ENCODE data around the gene PPP1R37.

The PPP1R37 gene

DNA sequence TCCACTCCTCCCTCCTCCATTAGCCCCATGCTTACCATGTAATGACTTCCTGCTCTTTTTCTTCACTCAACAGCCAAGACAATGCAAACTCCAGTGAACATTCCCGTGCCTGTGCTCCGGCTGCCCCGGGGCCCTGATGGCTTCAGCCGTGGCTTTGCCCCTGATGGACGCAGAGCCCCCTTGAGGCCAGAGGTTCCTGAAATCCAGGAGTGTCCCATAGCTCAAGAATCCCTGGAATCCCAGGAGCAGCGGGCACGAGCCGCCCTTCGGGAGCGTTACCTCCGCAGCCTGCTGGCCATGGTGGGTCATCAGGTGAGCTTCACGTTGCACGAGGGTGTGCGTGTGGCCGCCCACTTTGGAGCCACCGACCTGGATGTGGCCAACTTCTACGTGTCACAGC lies 2.9 kb upstream of the PPP1R37 start:
- H3K4me2 ChIP-seq (ENCODE audit: low read length), result no peak overlapping the region
- H3K4me3 ChIP-seq (ENCODE audit: low read length), result no peak overlapping the region
- H3K9ac ChIP-seq (ENCODE audit: low read depth, low read length), result no peak overlapping the region
- no peaks in the 10 kb centered on the region for H3K9me3 ChIP-seq (replicated peaks; ENCODE audit: low read length)
- peaks cover 20% of the 10 kb centered on the region for H3K4me1 ChIP-seq (ENCODE audit: control insufficient read depth, insufficient read depth, low read length)
- H3K36me3 ChIP-seq (ENCODE audit: insufficient read depth, low read length), result peaks cover 14% of the 10 kb centered on the region
- no peaks in the 10 kb centered on the region for H3K27me3 ChIP-seq (ENCODE audit: control insufficient read depth, insufficient read depth, low read length)

DNA sequence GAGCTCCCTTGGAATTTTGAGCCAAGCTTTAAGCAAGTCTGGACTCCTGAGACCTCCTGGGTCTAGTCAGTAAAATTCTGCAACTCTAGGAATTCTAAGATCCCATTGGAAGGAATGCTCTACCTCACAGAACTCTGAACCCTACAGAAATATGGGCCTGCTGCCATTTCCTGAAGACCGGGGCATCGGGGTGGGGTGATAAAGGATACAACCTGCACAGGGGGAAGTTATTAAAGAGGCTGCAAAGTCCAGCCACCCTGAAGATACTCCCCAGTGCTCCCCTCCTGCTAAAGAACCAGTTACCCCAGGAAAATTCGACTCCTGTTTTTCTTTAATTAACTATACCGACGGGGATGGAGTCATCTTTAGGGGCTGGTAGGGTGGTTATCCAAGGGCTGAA lies 2.4 kb upstream of the PPP1R37 start:
- H3K27me3 ChIP-seq (ENCODE audit: control insufficient read depth, insufficient read depth, low read length), result no peaks in the 10 kb centered on the region
- H3K9ac ChIP-seq (ENCODE audit: low read depth, low read length), result peak overlapping the region; percentile 61
- peak overlapping the region; percentile 63 for H3K4me3 ChIP-seq (ENCODE audit: low read length)
- peaks cover 20% of the 10 kb centered on the region for H3K4me1 ChIP-seq (ENCODE audit: control insufficient read depth, insufficient read depth, low read length)
- peak overlapping the region; percentile 93 for H3K4me2 ChIP-seq (ENCODE audit: low read length)
- H3K9me3 ChIP-seq (replicated peaks; ENCODE audit: low read length), result no peaks in the 10 kb centered on the region
- peaks cover 14% of the 10 kb centered on the region for H3K36me3 ChIP-seq (ENCODE audit: insufficient read depth, low read length)

DNA sequence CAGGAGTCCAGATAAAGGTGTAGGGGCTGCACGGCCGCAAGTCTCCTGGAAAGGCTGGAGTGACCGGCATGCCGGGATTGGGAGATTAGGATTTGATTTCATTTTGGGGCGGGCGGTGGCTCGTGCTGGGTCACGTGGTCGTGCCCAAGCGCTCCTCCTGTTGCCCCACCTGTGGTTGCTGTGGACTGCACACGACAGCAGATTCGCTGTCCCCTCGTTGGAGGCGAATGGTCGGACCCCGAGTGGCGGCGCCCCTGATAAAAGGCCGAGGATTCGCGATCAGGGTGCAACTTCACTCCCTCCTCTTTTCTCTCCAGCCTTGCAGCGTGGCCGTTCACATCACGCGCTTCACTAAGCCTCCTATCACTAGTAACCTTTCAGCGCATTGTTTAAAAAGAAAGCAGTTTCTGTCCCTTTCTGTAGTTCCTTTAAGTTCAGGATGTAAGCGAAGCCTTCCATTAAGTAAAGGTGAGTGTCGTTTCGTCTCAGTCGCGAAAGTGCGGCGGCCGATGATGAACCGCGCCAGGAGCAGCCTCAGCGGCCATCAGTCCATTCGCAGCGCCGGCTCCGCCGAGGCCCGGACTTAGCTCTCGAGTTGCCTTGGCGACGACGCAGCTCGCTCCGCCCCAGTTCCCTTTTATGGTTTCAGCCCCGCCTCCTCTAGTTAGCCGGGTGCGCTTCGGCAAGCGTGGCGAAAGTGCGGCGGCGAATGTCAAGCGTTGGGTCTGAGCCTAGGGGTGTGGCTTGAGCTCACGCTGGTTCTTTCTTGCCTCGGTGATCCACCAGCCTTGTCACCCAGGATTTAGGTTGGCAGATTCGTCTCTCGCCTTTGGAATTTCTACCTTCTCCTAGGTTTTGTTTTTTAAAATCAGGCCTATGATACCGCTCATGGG lies 1.7 kb upstream of the PPP1R37 start:
- Histone ChIP-seq H3K9ac (ENCODE audit: low read depth, low read length) (peak overlapping the region; percentile 97), H3K9me3 (replicated peaks; ENCODE audit: low read length) (no peaks in the 10 kb centered on the region), H3K4me2 (ENCODE audit: low read length) (peak overlapping the region; percentile 93), H3K36me3 (ENCODE audit: insufficient read depth, low read length) (peaks cover 14% of the 10 kb centered on the region), H3K27me3 (ENCODE audit: control insufficient read depth, insufficient read depth, low read length) (no peaks in the 10 kb centered on the region), H3K4me1 (ENCODE audit: control insufficient read depth, insufficient read depth, low read length) (peaks cover 25% of the 10 kb centered on the region), H3K4me3 (ENCODE audit: low read length) (peak overlapping the region; percentile 86)

DNA sequence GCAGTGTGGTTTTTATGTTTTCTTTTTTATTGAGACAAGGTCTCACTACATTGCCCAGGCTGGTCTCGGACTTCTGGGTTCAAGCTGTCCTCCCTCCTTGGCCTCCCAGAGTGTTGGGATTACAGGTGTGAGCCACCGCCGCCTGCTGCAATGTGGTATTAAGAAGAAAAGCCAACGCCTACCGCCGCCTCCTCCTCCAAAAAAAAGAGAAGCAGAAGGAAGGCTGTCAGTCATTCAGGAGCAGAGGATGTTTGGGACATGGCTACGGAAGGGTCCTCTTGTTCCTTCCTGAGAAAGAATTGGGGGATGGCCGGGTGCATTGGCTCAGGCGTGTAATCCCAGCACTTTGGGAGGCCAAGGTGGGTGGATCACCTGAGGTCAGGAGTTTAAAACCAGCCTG lies 1.2 kb downstream of the PPP1R37 start:
- Histone ChIP-seq H3K27me3 (ENCODE audit: control insufficient read depth, insufficient read depth, low read length) (no peaks in the 10 kb centered on the region), H3K4me2 (ENCODE audit: low read length) (peak overlapping the region; percentile 93), H3K9me3 (replicated peaks; ENCODE audit: low read length) (no peaks in the 10 kb centered on the region), H3K9ac (ENCODE audit: low read depth, low read length) (peak overlapping the region; percentile 97), H3K4me1 (ENCODE audit: control insufficient read depth, insufficient read depth, low read length) (peaks cover 44% of the 10 kb centered on the region), H3K36me3 (ENCODE audit: insufficient read depth, low read length) (peaks cover 10% of the 10 kb centered on the region), H3K4me3 (ENCODE audit: low read length) (peak overlapping the region; percentile 86)

DNA sequence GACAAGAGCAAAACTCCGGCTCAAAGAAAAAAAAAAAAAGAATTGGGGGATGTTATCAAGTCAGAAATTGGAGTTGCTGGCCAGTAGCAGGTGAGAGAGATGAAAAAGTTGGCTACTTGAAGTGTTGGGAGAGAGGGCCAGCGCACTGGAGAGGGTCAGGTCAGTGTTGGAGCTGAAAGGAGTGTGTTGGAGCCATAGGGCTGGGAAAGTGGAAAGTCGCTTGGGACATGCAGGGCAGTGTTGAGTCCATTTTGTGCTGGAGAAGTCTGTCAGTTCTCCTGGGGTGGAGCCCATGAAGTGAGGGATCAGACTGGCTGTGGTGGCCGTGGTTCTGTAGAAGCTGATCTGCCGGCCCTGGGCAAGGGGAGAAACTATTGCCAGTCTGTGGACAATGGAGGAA lies 1.7 kb downstream of the PPP1R37 start:
- H3K4me1 ChIP-seq (ENCODE audit: control insufficient read depth, insufficient read depth, low read length), result peaks cover 50% of the 10 kb centered on the region
- peaks cover 10% of the 10 kb centered on the region for H3K36me3 ChIP-seq (ENCODE audit: insufficient read depth, low read length)
- peak overlapping the region; percentile 97 for H3K9ac ChIP-seq (ENCODE audit: low read depth, low read length)
- no peaks in the 10 kb centered on the region for H3K27me3 ChIP-seq (ENCODE audit: control insufficient read depth, insufficient read depth, low read length)
- peak overlapping the region; percentile 93 for H3K4me2 ChIP-seq (ENCODE audit: low read length)
- no peaks in the 10 kb centered on the region for H3K9me3 ChIP-seq (replicated peaks; ENCODE audit: low read length)
- H3K4me3 ChIP-seq (ENCODE audit: low read length), result peak overlapping the region; percentile 86

DNA sequence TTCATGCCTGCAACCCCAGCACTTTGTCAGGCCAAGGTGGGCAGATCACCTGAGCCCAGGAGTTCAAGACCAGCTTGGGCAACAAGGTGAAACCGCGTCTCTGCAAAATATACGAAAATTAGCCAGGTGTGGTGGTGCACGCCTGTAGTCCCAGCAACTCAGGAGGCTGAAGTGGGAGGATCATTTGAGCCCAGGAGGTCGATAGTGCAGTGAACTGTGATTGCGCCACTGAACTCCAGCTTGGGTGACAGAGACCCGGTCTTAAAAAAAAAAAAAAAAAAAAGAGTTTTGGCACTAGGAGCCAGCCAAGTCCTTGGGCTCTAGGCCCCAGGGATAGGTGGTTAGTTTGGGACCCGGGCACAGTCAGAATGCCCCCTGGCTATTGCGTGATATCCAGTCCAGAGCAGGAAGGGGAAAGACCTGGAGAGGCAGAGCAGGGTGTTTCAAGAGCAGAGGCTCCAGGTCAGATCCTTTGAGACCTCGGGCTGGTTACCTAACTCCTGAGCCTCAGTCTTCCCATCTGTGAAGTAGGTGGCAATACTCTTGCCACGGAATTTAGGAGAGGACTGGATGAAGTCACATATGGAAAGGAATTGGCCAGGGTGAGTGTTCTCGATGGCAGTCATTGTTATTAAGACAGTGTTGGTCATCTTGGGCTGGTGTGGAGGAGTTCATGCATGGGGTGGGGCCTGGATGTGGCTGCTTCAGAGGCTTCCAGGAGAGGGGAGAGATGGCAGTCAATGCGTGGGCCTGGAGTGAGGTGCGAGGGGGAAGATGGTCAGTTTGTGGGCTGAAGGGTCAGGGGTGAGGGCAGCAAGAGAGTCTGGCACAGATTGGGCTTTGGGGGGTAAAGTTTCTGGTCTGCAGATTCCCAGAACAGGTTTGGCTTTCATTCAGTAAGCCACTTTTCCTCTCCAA lies 2.8 kb downstream of the PPP1R37 start:
- Histone ChIP-seq H3K36me3 (ENCODE audit: insufficient read depth, low read length) (peaks cover 5% of the 10 kb centered on the region), H3K27me3 (ENCODE audit: control insufficient read depth, insufficient read depth, low read length) (no peaks in the 10 kb centered on the region), H3K4me1 (ENCODE audit: control insufficient read depth, insufficient read depth, low read length) (peaks cover 61% of the 10 kb centered on the region), H3K9me3 (replicated peaks; ENCODE audit: low read length) (no peaks in the 10 kb centered on the region), H3K4me2 (ENCODE audit: low read length) (peak overlapping the region; percentile 93), H3K4me3 (ENCODE audit: low read length) (no peak overlapping the region), H3K9ac (ENCODE audit: low read depth, low read length) (no peak overlapping the region)

DNA sequence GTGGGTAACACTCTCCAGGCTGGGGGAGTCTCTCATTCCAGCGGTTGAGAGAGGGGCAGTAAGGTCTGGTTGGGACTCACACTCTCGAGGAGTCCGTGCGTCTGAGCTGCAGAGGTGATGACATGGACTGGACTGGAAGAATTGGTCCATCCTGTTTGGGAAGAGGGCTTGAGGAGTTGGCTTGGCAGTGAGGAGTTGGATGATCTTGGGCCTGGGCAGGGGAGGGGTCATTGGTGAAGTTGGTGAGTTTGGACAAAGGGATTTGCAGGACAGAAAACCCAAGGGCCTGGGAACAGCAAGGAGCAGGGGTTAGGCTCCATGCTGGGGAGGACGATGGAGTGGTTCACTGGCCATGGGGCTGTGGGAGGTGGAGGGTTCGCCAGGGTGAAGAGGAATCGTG lies 3.7 kb downstream of the PPP1R37 start:
- H3K9ac ChIP-seq (ENCODE audit: low read depth, low read length), result no peak overlapping the region

DNA sequence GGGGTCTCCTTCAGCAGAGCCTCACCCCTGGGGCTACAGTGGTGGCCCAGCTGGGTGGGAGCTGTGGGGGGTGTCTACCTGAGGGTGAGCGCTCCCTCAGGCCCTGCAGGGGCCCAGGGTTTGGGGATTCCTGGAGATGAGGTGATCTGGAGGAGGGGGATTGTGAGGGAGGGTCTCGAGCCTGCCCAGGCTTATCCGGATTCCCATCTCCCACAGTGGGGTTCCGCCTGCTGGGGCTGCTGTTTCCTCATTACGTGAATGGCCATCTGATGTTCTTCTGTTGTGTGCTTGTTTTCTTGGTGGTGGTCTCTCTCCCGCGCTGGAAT lies 4.4 kb downstream of the PPP1R37 start:
- Histone ChIP-seq H3K27me3 (ENCODE audit: control insufficient read depth, insufficient read depth, low read length) (no peaks in the 10 kb centered on the region), H3K36me3 (ENCODE audit: insufficient read depth, low read length) (peaks cover 4% of the 10 kb centered on the region), H3K4me2 (ENCODE audit: low read length) (peak overlapping the region; percentile 78), H3K9ac (ENCODE audit: low read depth, low read length) (peak overlapping the region; percentile 50), H3K4me1 (ENCODE audit: control insufficient read depth, insufficient read depth, low read length) (peaks cover 58% of the 10 kb centered on the region), H3K9me3 (replicated peaks; ENCODE audit: low read length) (no peaks in the 10 kb centered on the region), H3K4me3 (ENCODE audit: low read length) (no peak overlapping the region)

More for the DNA sequence above, 3.7 kb downstream of the PPP1R37 start:
- peaks cover 58% of the 10 kb centered on the region for H3K4me1 ChIP-seq (ENCODE audit: control insufficient read depth, insufficient read depth, low read length)
- H3K9me3 ChIP-seq (replicated peaks; ENCODE audit: low read length), result no peaks in the 10 kb centered on the region
- peaks cover 4% of the 10 kb centered on the region for H3K36me3 ChIP-seq (ENCODE audit: insufficient read depth, low read length)
- no peaks in the 10 kb centered on the region for H3K27me3 ChIP-seq (ENCODE audit: control insufficient read depth, insufficient read depth, low read length)
- no peak overlapping the region for H3K4me3 ChIP-seq (ENCODE audit: low read length)
- H3K4me2 ChIP-seq (ENCODE audit: low read length), result no peak overlapping the region

DNA sequence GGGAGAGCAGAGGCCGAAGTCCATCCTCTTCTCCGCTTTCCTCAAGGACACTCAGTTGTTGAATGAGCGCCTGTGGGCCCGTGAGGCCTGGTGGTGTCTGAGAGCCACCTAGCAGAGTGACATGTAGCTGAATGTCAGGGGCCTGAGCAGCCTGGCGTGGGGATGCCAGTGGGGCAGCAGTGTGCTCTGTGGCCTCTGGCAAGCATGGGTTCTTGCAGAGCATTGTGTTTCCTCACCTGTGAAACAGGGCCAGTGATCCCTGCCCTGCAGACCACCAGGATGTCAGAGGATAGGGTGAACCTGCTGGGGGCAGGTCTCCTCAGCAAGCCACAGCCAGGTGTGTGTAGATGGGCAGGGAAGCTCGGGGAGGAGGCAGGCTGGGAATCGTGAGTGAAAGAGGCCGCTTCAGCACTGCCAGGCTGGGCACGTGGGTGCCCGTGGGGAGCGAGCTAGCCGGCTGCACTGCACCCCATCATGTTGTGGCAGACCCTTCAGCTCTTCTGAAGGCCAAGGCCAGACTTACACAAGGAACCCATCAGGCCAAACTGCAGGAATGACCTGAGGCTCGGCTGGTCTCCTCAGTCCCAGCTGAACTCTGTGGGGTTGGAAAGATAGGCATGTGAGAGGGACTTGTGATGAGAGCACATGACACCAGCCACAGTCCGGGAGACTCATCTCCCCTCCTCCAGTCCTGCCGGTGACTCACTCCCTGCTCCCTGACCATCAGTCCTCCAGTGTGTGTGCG lies 5.0 kb downstream of the PPP1R37 start:
- Histone ChIP-seq H3K9ac (ENCODE audit: low read depth, low read length) (peak overlapping the region; percentile 50), H3K4me3 (ENCODE audit: low read length) (peak overlapping the region; percentile 55)

DNA sequence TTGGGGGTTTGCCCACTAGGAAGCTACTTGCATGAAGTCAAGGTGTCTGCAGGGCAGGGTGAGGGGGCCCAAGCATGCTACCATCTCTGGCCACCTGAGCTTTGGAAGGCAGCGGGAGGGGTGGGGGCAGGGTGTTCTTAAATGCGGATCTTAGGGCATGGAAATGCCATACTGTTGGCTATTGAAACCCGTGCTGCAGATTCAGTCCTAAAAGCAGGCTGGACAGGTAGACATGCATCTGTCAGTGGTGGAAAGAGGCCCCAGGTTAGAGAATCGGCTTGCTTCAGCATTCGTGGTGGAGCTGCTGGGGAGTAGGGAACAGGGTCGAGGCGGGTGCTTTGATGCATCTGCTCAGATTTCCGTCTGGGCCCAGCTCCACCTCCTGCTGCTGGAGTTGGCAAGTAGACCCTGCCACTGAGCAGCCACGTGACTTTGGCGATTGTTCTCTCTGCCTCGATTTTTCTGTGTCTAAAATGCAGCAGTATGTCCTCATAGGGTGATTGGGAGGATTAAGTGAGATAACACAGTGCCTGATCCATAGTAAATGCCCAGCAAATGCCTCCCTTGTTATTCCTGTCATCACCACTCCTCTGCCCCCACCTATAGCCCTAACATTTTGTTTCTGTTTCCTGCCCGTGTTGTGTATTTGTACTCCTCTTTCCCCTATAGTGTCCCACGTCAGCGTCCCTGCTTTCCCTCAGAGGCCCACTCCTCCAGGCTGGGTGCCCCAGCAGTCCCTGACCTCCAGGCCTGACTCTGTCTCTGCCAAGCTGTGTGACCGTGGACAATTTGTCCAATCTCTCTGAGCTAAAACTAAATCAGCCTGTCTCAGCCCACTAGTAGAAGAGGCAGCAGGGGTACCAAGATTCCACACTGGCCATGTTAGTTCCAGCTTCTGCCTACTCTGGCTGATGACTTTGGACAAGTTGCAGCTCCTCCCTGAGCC lies 5.8 kb downstream of the PPP1R37 start:
- H3K4me3 ChIP-seq (ENCODE audit: low read length), result peak overlapping the region; percentile 55
- no peaks in the 10 kb centered on the region for H3K9me3 ChIP-seq (replicated peaks; ENCODE audit: low read length)
- H3K27me3 ChIP-seq (ENCODE audit: control insufficient read depth, insufficient read depth, low read length), result no peaks in the 10 kb centered on the region
- peaks cover 65% of the 10 kb centered on the region for H3K4me1 ChIP-seq (ENCODE audit: control insufficient read depth, insufficient read depth, low read length)
- peak overlapping the region; percentile 78 for H3K4me2 ChIP-seq (ENCODE audit: low read length)
- peaks cover 4% of the 10 kb centered on the region for H3K36me3 ChIP-seq (ENCODE audit: insufficient read depth, low read length)
- peak overlapping the region; percentile 32 for H3K9ac ChIP-seq (ENCODE audit: low read depth, low read length)

More for the DNA sequence above, 5.0 kb downstream of the PPP1R37 start:
- Histone ChIP-seq H3K27me3 (ENCODE audit: control insufficient read depth, insufficient read depth, low read length) (no peaks in the 10 kb centered on the region), H3K36me3 (ENCODE audit: insufficient read depth, low read length) (peaks cover 4% of the 10 kb centered on the region), H3K4me2 (ENCODE audit: low read length) (peak overlapping the region; percentile 78), H3K9me3 (replicated peaks; ENCODE audit: low read length) (no peaks in the 10 kb centered on the region), H3K4me1 (ENCODE audit: control insufficient read depth, insufficient read depth, low read length) (peaks cover 63% of the 10 kb centered on the region)

Measured in skeletal muscle satellite cell (primary cell).